Psoas muscle (tissue), 8 donors: Measurements from ENCODE around the gene CHN1. TPM values are rescaled to one million over a fixed set of nuclear protein-coding genes. Genes with fewer than 3 reads are reported as not detected.

Experiments used
- ATAC-seq, 4 donors: fragments of 200-7000 bp; cut with Tn5 transposase; one replicate each; pipeline ENCODE4 v1.9.1; 2020; ENCODE audit warnings: moderate library complexity in 3 of 4, mild to moderate bottlenecking in 2 of 4
- DNase-seq, 2 donors: peaks; one replicate each; pipeline ENCODE4 v3.0.0-alpha.2; 2020
- H3K27ac ChIP-seq: fragments of 200-600 bp; one replicate; pipeline ENCODE4 v1.8.0; 2022
- H3K27me3 ChIP-seq, 3 donors: fragments of 200-600 bp in 1 of 3; one replicate each; pipeline versions ENCODE4 v1.6.1 to v1.8.0; 2013 to 2022; ENCODE audit warnings: low read length in 2 of 3, mild to moderate bottlenecking in 2 of 3, moderate library complexity in 1 of 3; ENCODE audit not compliant: insufficient read depth in 3 of 3
- H3K36me3 ChIP-seq, 2 donors: fragments of 200-600 bp in 1 of 2; one replicate each; pipeline versions ENCODE4 v1.6.1 to v1.8.0; 2013 to 2022; ENCODE audit warnings: low read depth in 1 of 2, mild to moderate bottlenecking in 1 of 2, moderate library complexity in 1 of 2; ENCODE audit not compliant: insufficient read depth in 1 of 2
- H3K4me1 ChIP-seq: fragments of 200-600 bp; one replicate; pipeline ENCODE4 v1.8.0; 2022
- H3K4me3 ChIP-seq: fragments of 200-600 bp; one replicate; pipeline ENCODE4 v1.8.0; 2022; ENCODE audit warnings: mild to moderate bottlenecking
- H3K9me3 ChIP-seq: fragments of 200-600 bp; one replicate; pipeline ENCODE4 v1.8.0; 2022
- CTCF ChIP-seq: fragments of 200-600 bp; IDR thresholded peaks from one replicate; pipeline ENCODE4 v1.8.0; 2022; ENCODE audit warnings: antibody characterized with exemption
- WGBS, 3 donors: extraction: QIAGEN DNeasy Blood & Tissue Kit; methylation state at CpG; one replicate each; pipeline versions ENCODE4 v1.1.6 to v1.1.7; 2013; 5-methylcytosine and 5-hydroxymethylcytosine counted together
- intact Hi-C, 2 donors: fragments of 100-400 bp; cut with DNase I; formaldehyde crosslinking; loops; one replicate each; pipeline versions ENCODE4 v1.11.0 to v1.14.2; 2022
- polyA plus RNA-seq, 3 donors: library from polyadenylated mRNA; stranded (reverse); fragments of 200-250 nt; gene quantifications; one replicate each; pipeline ENCODE4 v1.2.3, GENCODE V29; 2013
- total RNA-seq, 4 donors: library from RNA; stranded (reverse); fragmentation: NEBNext Ultra II Directional in 2 of 4; extraction: Animal tissue kit (Norgen Biotek cat#: 25700) in 2 of 4; gene quantifications; one replicate each; pipeline versions ENCODE4 v1.2.1 to v1.2.4, GENCODE V29; 2021 to 2023
- donor health status: healthy with polysubstance abuse.
- donor health status: DM: no; HTN: no; CAD: no; lungs with moderate emphysema.
- donor health status: Bipolar disorder and iron deficiency.
- donor health status: healthy.
- donor health status: DM: yes; HTN: yes; CAD: no.
- donor health status: DM: no; HTN: no; CAD: no.
- donor health status: DM: no; HTN: no; CAD: no.
- donor health status: DM: yes; HTN: yes; CAD: no.

Gene CHN1
- total and polyA plus RNA-seq, 7 donors = 1.8 to 4.2 (median 2.3) TPM

GRCh38 chr2:174996622-174997021 lies 8.6 kb downstream of the CHN1 start:
- peaks cover 0 to 1% (median 0%) of the 10 kb centered on the region in 3 donors for H3K27me3 ChIP-seq
- H3K4me3 ChIP-seq = no peak overlapping the region
- H3K36me3 ChIP-seq = no peaks in the 10 kb centered on the region
- H3K9me3 ChIP-seq = no peaks in the 10 kb centered on the region
- ATAC-seq (no peak), DNase-seq (no peak)
- 93 to 95% (median 94%) methylated on average over 2 of the region's 2 CpGs for WGBS, 3 donors
- no peak overlapping the region for H3K27ac ChIP-seq
- no peaks in the 10 kb centered on the region for H3K4me1 ChIP-seq
- intact Hi-C loops = no loop called here
- TF ChIP-seq CTCF = no peak

GRCh38 chr2:174994381-174994780 lies 10.8 kb downstream of the CHN1 start:
- H3K4me3 ChIP-seq = no peak overlapping the region
- WGBS, 3 donors = 85 to 95% (median 88%) methylated on average over 5 of the region's 5 CpGs
- no peaks in the 10 kb centered on the region for H3K4me1 ChIP-seq
- no peak overlapping the region for H3K27ac ChIP-seq
- intact Hi-C loops = no loop called here
- no peak for DNase-seq
- no peaks in the 10 kb centered on the region for H3K9me3 ChIP-seq
- H3K36me3 ChIP-seq = no peaks in the 10 kb centered on the region
- H3K27me3 ChIP-seq = no peaks in the 10 kb centered on the region
- no peak for ATAC-seq
- no peak for TF ChIP-seq CTCF

DNA sequence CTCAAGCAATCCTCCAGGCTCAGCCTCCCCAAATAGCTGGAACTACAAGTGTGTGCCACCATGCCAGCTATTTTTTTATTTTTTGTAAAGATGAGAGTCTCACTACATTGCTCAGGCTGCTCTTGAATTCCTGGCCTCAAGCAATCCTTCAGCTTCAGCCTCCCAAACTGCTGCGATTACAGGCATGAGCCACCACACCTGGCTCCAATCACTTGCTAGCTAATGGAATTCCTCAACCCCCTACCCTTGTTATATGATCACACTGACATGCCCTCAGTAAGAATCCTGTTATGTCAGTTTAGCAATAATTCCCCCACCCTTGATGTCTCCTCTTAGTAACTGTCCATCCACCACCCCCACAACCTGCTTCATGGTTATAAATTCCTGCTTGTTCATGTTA lies 12.3 kb downstream of the CHN1 start:
- ATAC-seq (no peak), DNase-seq (no peak)
- intact Hi-C loops = loop anchor here in 1 of 2 donors (2.0 kb wide), 2 partner anchors 222 to 294 kb away; no protein-coding TSS in a partner anchor
- WGBS, 3 donors = 97 to 100% (median 98%) methylated on average over 1 of the region's 1 CpG
- Histone ChIP-seq H3K27me3 (no peaks in the 10 kb centered on the region), H3K36me3 (no peaks in the 10 kb centered on the region), H3K27ac (no peak overlapping the region), H3K9me3 (no peaks in the 10 kb centered on the region), H3K4me3 (no peak overlapping the region), H3K4me1 (no peaks in the 10 kb centered on the region)
- TF ChIP-seq CTCF = no peak

DNA sequence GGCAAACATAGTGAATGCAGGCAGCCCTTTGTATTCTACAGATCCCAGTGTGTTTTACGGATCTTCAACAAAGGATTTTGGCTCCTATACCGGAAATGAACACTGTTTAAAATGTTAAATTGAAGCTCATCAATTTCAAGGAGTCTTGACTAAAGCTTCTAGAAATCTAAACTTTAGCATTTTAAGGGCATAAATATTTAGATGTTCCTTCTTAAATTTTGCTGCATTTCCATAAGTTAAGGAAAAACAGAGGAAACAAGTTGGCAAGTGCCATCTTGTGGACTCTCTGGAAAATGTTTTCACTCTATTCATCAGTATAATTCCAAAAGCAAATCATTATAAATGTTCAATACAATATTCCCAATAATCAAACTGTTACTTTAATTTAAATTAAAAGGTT lies 19.6 kb downstream of the CHN1 start:
- no peak overlapping the region for H3K4me3 ChIP-seq
- intact Hi-C loops = loop anchor here in 1 of 2 donors (2.0 kb wide), 1 partner anchor 215 kb away; no protein-coding TSS in a partner anchor
- 42 to 66% (median 42%) methylated on average over 2 of the region's 2 CpGs for WGBS, 3 donors
- H3K9me3 ChIP-seq = no peaks in the 10 kb centered on the region
- no peak for ATAC-seq
- DNase-seq = no peak
- H3K4me1 ChIP-seq = no peaks in the 10 kb centered on the region
- H3K27me3 ChIP-seq = no peaks in the 10 kb centered on the region
- no peaks in the 10 kb centered on the region for H3K36me3 ChIP-seq
- no peak overlapping the region for H3K27ac ChIP-seq
- peak; percentile 52 for TF ChIP-seq CTCF

GRCh38 chr2:174984561-174984960 lies 20.6 kb downstream of the CHN1 start:
- Histone ChIP-seq H3K4me1 (no peaks in the 10 kb centered on the region), H3K4me3 (no peak overlapping the region), H3K27ac (no peak overlapping the region), H3K9me3 (no peaks in the 10 kb centered on the region), H3K27me3 (no peaks in the 10 kb centered on the region), H3K36me3 (no peaks in the 10 kb centered on the region)
- no peak for TF ChIP-seq CTCF
- DNase-seq (no peak), ATAC-seq (no peak)
- intact Hi-C loops = loop anchor here in 1 of 2 donors (2.0 kb wide), 1 partner anchor 214 kb away; no protein-coding TSS in a partner anchor
- WGBS, 3 donors = 32 to 46% (median 32%) methylated on average over 4 of the region's 4 CpGs
